Fibroblast of the conjunctiva (primary cell): ENCODE measurements around the gene BET1L.
"Not testable (repeated sequence)": the region's sequence is repeated elsewhere in the genome, so short reads cannot be mapped to it uniquely, and the experiment has no call there.

Experiments used
- DNase-seq: peaks from one replicate; pipeline ENCODE4 v3.0.0-alpha.2; 2010; ENCODE audit warnings: low read depth

The BET1L gene

GRCh38 chr11:227824-228379 lies 20.7 kb upstream of the BET1L start:
- DNase-seq, result no peak

- no peak for DNase-seq
These were observed 18.7 kb upstream of the BET1L start for GRCh38 chr11:225734-226453.

GRCh38 chr11:224424-224823 lies 17.2 kb upstream of the BET1L start:
- no peak for DNase-seq

GRCh38 chr11:223884-224283 lies 16.7 kb upstream of the BET1L start:
- no peak for DNase-seq

GRCh38 chr11:223026-223789 lies 16.0 kb upstream of the BET1L start:
- DNase-seq, result no peak

GRCh38 chr11:221998-222789 lies 15.0 kb upstream of the BET1L start:
- DNase-seq, result no peak

GRCh38 chr11:221539-221938 lies 14.3 kb upstream of the BET1L start:
- DNase-seq, result no peak

GRCh38 chr11:220641-221215 lies 13.5 kb upstream of the BET1L start:
- DNase-seq, result not testable (repeated sequence)

GRCh38 chr11:218815-219593 lies 11.8 kb upstream of the BET1L start:
- DNase-seq, result no peak

GRCh38 chr11:217704-218103 lies 10.5 kb upstream of the BET1L start:
- DNase-seq, result no peak

GRCh38 chr11:216081-216974 lies 9.1 kb upstream of the BET1L start:
- DNase-seq, result no peak

GRCh38 chr11:215581-216037 lies 8.4 kb upstream of the BET1L start:
- DNase-seq, result no peak

GRCh38 chr11:214083-214482 lies 6.9 kb upstream of the BET1L start:
- DNase-seq, result no peak

- DNase-seq, result no peak
These were observed 5.9 kb upstream of the BET1L start for GRCh38 chr11:213111-213510.

- DNase-seq, result no peak
These were observed 5.2 kb upstream of the BET1L start for GRCh38 chr11:212150-213100.

- no peak for DNase-seq
These were observed 4.5 kb upstream of the BET1L start for GRCh38 chr11:211741-212140.

GRCh38 chr11:211295-211694 lies 4.1 kb upstream of the BET1L start:
- DNase-seq, result no peak

GRCh38 chr11:210803-211180 lies 3.6 kb upstream of the BET1L start:
- no peak for DNase-seq
